Measurements from ENCODE around the gene APOBEC3F.
"Not testable (repeated sequence)": the region's sequence is repeated elsewhere in the genome, so short reads cannot be mapped to it uniquely, and the experiment has no call there.

DNA sequence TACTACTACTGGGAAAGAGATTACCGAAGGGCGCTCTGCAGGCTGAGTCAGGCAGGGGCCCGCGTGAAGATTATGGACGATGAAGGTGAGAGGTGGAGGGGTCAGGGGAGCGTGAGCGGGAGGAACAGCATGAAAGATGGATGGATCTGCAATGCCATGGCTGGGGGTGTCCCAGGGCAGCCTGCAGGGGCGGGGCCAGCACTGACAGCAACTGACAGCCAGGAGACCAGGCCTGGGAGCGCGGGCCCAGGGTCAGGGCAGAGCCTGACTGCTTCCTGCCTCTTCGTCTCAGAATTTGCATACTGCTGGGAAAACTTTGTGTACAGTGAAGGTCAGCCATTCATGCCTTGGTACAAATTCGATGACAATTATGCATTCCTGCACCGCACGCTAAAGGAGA, 4.5 kb downstream of the APOBEC3F start:
- TF ChIP-seq, protein P1, sequence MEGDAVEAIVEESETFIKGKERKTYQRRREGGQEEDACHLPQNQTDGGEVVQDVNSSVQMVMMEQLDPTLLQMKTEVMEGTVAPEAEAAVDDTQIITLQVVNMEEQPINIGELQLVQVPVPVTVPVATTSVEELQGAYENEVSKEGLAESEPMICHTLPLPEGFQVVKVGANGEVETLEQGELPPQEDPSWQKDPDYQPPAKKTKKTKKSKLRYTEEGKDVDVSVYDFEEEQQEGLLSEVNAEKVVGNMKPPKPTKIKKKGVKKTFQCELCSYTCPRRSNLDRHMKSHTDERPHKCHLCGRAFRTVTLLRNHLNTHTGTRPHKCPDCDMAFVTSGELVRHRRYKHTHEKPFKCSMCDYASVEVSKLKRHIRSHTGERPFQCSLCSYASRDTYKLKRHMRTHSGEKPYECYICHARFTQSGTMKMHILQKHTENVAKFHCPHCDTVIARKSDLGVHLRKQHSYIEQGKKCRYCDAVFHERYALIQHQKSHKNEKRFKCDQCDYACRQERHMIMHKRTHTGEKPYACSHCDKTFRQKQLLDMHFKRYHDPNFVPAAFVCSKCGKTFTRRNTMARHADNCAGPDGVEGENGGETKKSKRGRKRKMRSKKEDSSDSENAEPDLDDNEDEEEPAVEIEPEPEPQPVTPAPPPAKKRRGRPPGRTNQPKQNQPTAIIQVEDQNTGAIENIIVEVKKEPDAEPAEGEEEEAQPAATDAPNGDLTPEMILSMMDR (IDR thresholded peaks at IDR 0.05) = not testable (repeated sequence)
- TF ChIP-seq POLR2A (IDR thresholded peaks at IDR 0.05) = not testable (repeated sequence)

Measured in thyroid gland (tissue), 4 donors.